Erythroblast (primary cell): ENCODE results near the gene ACTR8.

Experiments
- DNase-seq, 2 experiments: peaks; one replicate each; lab custom pipeline; 2025; lab: John Stamatoyannopoulos, UW
- GATA1 ChIP-seq: IDR thresholded peaks from 2 replicates; pipeline ENCODE4 v1.6.1; 2011; ENCODE audit warnings: low read depth, mild to moderate bottlenecking, control low read depth, low read length, moderate library complexity
- POLR2A ChIP-seq: IDR thresholded peaks from 2 replicates; pipeline ENCODE4 v1.6.1; 2011; ENCODE audit warnings: mild to moderate bottlenecking, low read length

ACTR8 gene

GRCh38 chr3:53890726-53891475, 8.9 kb upstream of the ACTR8 start:
- peak; percentile 87 to 91 for DNase-seq
- TF ChIP-seq POLR2A (no peak), GATA1 (no peak)

- TF ChIP-seq GATA1 (no peak), POLR2A (no peak)
- peak; percentile 68 to 88 for DNase-seq
These were observed 6.3 kb upstream of the ACTR8 start for GRCh38 chr3:53888232-53888631.

- DNase-seq, result no peak
- TF ChIP-seq POLR2A, result no peak
- no peak for TF ChIP-seq GATA1
These were observed 5.5 kb upstream of the ACTR8 start for GRCh38 chr3:53887446-53887845.

- no peak for DNase-seq
- no peak for TF ChIP-seq POLR2A
- no peak for TF ChIP-seq GATA1
These were observed 3.3 kb upstream of the ACTR8 start for GRCh38 chr3:53885239-53885638.

GRCh38 chr3:53884623-53885022, 2.7 kb upstream of the ACTR8 start:
- no peak for DNase-seq
- TF ChIP-seq POLR2A (no peak), GATA1 (no peak)

- DNase-seq, result peak in 1 of 2 experiments; percentile 21
- TF ChIP-seq GATA1 (no peak), POLR2A (no peak)
These were observed 1.1 kb upstream of the ACTR8 start for GRCh38 chr3:53883008-53883407.

- TF ChIP-seq GATA1 (no peak), POLR2A (no peak)
- DNase-seq, result no peak
These were observed 1.3 kb downstream of the ACTR8 start for GRCh38 chr3:53880396-53881345.

- TF ChIP-seq GATA1, result no peak
- DNase-seq, result no peak
These were observed 16.0 kb downstream of the ACTR8 start for GRCh38 chr3:53865732-53866499.

GRCh38 chr3:53863145-53863544, 18.8 kb downstream of the ACTR8 start:
- TF ChIP-seq GATA1 (no peak), POLR2A (no peak)
- DNase-seq, result no peak

- TF ChIP-seq POLR2A, result no peak
- no peak for TF ChIP-seq GATA1
- no peak for DNase-seq
These were observed 19.7 kb downstream of the ACTR8 start for GRCh38 chr3:53862241-53862640.

- TF ChIP-seq GATA1 (no peak), POLR2A (no peak)
- no peak for DNase-seq
These were observed 21.8 kb downstream of the ACTR8 start for GRCh38 chr3:53860196-53860595.

- no peak for DNase-seq
- TF ChIP-seq POLR2A (no peak), GATA1 (no peak)
These were observed 22.8 kb downstream of the ACTR8 start for GRCh38 chr3:53859178-53859577.

GRCh38 chr3:53858096-53858741, 23.7 kb downstream of the ACTR8 start:
- TF ChIP-seq POLR2A (no peak), GATA1 (no peak)
- DNase-seq, result peak in 1 of 2 experiments; percentile 5
